Activated CD8-positive, alpha-beta memory T cell treated with anti-CD3 and anti-CD28 coated beads, Interleukin-2, amount 50 U/mL, for 48 hours (primary cell): ENCODE data around the gene OPCML.

Source experiments
- DNase-seq: peaks from one replicate; pipeline ENCODE4 v3.0.0-alpha.2; 2020

OPCML gene

DNA sequence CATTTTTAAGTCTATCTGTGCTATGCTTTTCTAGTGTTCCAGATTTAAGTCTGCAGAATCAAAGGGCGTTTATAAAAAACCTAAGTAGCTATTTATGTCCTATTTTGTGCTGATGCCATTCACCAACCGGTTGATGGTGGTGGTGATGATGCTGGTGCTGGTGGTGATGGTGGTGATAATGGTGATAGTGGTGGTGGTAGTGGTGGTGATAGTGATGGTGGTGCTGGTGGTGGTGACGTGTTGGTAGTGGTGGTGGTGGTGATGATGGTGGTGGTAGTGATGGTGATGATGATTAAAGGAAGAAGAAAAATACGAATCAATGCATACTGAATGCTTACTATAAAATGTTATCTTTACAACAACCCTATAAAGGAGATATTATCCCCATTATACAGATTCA is 178.2 kb downstream of the OPCML start:
- DNase-seq = no peak

DNA sequence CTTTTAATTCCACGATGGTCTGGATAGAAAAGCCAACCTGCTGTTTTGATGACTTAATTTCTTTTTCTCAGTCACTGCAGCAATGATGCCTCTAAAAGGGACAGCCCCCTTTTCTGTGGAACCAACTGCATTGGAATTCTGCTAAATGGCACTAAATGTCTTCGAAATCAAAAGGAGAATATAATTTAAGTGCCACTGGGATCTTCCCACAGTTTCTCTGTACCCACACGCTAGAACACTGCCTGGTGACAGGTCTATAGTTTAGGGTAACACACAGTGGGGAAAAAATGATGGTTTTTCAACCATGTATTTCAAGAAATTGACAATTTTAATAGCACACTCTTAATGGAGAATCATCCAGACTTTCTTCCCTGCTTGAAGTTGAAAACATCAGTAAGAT is 182.3 kb downstream of the OPCML start:
- no peak for DNase-seq

DNA sequence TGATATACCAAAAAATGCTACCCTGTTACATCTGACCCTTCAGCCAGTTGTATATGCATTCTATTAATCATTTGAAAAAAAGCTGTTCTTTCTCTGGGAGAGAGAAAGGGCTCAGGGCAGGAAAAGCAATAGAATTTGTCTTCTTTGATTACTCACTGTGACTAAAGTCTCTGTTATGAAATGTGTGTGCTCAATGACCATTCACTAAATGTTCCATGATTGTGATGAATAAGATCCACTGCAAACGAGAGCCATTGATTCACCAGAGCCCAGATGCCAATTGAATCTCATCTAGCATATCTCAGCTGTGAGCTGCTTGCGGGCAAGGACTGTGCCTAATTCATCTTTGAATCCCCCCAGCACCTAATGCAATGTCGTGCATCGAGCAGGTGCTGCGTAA is 184.3 kb downstream of the OPCML start:
- no peak for DNase-seq

DNA sequence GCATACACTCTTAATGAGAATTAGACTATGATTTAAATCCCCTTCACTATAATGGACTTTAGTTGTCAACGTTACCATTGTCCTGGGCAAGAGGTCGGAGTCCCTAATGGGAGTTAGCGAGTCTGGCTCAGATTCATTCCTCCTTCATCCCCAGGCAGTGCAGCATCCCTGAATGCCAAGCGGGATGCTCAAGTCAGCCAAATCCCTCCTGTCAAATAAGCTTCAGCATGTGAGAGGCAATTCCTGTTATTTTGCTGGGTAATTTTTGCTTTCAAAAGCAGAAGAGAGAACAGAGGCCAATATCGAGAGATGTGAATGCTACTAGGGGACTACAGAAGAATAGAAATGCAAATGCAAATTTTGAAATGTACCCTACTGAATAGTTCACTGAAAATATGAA is 186.2 kb downstream of the OPCML start:
- DNase-seq = no peak

DNA sequence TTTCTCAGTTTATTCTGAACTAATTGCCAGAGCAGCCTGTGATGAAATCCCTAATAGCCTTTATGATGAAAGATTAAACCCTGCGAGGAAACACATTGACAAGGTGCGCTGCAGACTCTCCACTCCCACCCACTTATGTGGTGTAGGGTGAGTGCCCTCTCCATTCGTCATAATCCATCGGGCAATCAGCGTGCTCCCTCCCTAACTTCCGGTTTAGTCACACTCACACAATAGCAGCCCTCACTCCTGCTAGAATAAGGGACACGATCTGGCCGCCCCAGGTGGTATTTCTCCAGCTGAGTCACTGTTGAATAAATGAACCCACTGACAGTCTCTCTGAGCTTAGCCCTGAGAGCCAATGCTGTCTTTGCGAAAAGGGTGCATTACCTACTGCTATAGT is 188.3 kb downstream of the OPCML start:
- DNase-seq = no peak

DNA sequence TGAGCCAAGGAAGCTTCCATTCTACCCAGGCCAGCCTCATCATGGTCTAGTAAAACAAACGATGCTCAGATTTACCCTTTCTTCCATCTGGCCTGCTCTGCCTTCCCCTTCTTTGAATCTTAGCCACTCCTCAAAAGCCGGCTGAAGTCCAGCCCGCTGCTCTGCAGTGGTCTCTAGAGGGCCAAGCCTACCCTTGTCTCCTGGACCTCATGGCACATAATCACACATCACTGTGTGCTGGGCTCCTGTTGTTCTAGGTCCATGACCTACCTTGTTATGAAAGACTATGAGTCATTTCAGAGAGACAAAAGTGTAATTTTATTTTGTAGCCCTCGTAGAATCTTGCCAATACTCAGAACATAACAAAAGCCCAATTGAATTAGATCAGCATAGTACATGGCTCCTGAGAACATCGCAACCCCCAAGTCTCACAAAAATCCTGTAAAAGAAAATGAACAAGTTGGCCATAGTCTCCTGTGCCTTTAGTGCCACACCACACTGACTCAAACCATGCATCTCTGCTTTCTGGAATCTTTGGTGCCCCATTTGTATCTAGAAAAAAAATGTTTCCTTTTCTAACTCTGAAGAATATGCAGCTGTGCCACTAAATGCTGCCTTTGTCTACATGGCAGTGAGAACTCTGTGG is 192.7 kb downstream of the OPCML start:
- no peak for DNase-seq

DNA sequence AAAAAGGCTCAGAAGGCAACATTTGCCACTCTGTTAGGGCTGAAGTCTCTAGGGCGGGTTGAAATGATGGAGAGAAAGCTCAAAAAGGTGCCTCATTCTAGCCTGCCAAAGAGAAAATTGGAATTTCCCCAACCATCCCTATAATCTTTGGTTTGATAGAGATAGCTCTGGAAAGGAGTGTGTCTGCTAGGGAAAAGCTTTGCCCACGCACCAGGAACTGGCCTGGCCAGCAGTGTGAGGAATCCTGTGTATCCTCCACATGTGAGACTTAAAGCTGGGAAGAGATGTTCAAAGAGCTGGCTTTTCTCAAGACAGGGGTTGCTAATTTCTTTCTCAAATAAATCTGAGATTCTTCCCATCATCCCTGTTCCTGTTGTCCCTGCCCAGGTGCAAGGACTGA is 193.7 kb downstream of the OPCML start:
- DNase-seq = no peak

DNA sequence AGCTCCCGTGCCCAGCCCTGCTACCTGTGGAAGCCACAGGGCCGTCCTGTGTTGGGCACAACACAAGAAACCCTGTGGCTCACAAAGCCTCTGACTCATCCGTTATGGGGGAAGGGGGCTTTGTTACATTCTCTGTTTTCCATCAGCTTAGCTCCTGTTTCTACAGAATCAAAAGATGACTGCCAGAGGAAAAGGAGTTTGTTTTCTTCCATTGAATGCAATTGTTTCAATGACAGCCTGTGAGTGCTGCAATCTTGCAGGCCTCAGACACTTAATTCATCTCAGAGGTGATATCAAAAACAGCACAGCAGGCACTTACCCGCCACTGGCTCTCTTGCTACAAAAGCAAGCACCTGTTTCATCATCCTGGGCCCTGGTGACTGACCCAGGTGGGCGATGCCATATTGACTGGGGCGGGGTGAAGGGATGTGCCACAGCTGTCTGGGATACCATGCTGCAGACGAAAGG is 194.3 kb downstream of the OPCML start:
- DNase-seq = no peak

DNA sequence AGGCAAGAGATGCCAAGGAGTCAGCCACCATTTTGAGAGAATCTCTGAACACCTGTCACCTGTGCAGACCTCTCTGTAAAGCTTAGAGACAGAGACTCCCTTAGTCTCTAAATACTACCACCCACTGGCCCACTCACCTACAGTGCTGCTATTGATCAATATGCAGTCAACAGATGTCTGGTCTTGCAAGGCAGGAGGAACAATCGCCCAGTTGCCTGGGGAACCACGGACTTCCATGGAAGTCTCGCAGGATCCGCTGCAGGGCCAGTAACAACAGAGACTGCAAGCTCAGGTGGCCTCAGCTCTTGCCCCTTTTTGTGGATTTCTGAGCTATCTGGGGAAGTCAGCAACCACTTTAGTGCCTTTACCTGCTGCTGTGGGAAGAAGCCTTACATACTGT is 195.1 kb downstream of the OPCML start:
- DNase-seq = no peak

DNA sequence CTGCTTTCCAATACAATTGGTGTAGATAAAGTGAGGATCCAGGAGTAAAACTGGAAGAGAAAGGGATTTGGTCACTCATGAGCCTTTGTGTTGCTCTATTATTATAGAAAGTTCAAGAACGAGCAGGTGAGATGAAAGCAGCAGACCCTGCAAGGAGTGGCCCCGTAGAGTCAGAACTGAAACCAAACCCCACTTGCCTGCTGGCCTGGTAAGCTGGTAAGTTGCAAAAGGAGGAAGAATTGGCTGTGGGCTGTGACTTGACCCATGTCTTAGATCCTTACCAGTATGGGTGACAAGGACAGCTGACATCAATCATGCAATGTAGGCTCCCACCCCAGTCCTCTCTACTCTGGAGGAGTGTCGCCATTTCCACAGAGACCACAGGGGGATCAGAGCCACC is 201.3 kb downstream of the OPCML start:
- no peak for DNase-seq

DNA sequence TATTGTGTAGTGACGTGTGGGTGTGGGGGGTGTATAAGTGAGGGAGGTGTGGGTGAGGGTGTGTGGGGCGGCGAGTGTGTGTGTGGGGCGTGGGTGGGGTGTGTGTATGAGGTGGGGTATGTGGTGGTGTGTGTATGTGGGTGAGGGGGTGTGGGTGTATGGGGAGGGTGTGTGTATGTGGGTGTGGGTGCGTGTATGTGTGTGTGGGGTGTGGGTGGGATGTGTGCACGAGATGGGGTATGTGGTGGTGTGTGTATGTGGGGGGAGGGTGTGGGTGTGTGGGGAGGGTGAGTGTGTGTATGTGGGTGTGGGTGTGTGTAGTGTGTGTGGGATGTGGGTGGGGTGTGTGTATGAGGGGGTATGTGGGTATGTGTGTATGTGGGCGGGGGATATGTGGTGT is 205.5 kb downstream of the OPCML start:
- DNase-seq = no peak

DNA sequence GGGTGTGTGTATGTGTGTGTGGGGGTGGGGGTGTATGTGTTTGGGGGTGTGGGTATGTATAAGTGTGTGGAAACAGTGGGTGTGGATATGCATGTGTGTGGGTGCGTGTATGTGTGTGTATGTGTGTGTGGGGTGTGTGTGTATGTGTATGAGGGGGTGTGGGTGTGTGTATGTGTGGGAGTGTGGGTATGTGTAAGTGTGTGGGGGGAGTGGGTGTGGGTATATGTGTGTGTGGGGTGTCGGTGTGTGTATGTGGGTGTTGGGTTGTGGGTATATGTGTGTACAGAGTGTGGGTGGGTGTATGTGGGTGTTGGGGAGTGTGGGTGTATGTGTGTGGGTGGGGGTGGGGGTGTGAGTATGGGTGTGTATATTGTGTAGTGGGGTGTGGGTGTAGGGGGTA is 206.0 kb downstream of the OPCML start:
- DNase-seq = no peak

DNA sequence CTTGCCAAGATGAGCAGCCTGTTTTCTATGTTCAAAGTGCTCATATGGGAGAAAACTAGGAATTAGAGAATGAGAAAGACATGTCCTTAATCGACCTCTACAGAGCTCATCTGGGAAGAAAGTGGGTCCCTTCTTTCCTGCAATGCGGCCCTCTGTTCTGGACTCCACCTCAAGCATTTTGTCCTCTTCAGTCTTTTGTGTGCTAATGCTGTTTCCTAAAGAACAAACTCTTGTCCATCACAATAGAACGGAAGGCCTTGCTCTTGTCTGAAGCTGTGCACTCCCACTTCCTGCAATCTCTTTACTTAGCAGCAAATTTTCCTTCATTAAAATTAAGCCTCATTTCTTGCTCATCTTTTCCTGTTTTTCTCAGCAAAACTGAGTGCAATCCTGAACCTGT is 206.6 kb downstream of the OPCML start:
- DNase-seq = no peak

DNA sequence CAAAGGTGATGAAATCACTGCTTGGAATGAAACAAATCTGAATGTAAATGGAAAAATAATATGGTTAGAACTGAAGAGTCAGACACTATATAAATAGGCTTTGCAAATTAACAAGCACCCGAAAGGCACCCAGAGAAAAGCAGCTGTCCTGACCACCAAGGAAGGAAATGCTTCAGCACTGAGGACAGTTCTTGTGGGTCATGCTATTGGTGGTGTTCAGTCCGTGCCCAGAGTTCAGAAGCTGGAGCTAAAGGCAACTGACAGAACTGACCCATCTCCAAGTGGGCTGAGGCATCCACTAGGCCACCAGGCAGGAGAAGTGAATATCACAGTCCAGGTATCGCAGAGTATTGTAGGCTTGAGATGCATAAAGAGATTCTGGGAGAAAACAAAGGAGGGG is 208.9 kb downstream of the OPCML start:
- DNase-seq = no peak

DNA sequence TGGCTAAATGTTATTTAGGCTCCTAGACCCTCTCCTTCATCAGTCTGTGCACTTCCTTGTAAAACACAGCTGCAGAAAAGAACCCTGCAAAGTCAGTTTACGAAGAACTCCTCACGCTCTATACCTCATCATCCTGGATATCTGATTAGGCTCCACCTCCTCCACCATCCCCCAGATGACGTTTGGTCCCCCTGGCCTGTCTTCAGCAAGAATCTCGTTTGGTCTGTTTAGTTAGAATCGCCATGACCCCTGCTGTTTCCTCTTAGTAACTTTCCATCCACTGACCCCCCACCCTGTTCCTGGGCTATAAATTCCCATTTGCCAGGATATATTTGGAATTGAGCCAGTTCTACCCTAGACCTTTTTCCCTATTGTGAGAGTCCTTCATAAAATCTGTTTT is 214.1 kb downstream of the OPCML start:
- DNase-seq = no peak

DNA sequence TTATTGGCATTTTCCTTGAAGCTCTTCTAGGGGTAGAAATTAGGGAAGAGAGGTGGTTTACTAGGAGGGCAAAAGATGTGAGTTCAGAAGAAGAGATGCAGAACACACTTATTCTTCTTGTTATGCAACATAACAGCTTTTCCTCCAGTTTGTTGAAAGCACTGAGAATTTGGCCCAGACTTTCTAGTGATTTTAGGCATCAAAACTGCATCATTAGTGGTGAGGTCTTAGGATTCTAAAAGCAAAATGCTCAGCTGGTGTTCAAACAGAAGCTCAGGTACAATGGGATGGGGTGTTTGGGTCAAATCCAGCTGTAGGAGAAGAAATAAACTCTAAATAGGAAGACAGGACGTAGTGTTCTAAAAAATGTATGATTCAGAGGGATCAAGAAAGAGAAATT is 221.1 kb downstream of the OPCML start:
- DNase-seq = no peak

DNA sequence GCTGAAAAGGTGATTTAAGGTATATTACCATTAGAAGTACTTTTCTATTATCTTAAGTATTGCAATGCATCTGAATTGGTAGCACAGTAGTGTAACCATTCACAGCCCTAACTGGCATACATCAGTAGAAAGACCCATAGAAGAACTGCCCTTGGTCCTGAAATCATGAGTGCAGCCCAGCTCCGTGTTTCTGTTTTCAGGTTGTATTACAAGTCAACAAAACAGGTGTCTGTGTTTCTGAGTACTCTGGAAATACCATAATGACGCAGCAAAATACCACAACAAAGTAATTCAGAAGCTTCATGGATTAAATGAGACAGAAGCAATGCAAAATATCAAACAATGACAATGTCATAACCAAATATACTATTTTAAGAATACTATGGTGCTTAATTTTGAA is 226.3 kb downstream of the OPCML start:
- DNase-seq = no peak

DNA sequence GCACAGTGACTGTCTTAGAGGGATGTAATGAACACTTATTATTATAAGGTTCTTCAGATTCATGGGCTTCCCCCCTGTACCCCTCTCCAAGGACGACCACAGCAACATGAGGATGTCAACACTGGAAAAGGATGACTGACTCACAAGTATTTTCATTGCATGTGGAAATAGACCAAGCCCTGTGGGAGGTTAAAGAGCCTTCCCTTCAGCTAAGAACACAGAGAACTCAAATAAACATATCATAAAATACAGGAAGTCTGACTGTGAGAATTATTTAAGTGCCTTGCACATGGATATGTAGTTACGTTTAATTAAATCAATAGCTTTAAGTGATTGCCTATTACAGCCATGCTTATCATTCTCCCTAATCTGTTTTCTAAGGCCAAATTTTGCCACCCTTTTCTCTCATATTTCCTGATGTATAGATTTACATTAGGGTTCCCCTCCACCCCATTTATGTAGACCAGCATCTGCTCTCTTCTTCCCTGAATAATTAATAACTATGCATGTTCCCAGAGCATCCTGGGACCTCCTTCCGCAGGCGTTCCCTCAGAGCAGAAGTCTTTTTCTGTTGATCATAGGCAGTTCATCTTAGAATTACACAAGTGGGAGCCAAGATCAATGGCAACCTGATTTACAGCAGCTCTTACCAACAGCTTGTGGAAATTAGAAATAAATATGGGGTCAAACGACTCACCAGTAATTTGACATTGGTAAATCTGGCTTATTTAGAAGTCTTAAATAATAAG is 226.9 kb downstream of the OPCML start:
- no peak for DNase-seq

DNA sequence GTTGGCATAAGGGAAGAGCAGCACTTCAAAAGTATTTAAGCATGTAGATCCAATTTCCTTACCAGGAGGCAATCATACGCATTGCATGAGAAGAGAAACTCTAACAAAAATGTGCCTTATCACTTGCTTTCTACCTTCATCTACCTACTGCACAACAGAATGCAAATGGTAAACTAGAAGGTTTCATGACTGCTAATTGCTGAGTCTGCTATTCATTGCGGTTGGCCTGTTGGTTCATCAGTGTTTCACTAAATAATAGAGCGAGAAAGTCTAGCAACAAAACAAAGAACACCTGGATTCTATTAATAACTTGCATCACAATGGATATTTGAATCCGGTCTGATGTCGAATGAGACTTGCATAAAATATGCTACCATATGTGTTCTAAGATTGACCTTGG is 229.0 kb downstream of the OPCML start:
- DNase-seq = no peak

DNA sequence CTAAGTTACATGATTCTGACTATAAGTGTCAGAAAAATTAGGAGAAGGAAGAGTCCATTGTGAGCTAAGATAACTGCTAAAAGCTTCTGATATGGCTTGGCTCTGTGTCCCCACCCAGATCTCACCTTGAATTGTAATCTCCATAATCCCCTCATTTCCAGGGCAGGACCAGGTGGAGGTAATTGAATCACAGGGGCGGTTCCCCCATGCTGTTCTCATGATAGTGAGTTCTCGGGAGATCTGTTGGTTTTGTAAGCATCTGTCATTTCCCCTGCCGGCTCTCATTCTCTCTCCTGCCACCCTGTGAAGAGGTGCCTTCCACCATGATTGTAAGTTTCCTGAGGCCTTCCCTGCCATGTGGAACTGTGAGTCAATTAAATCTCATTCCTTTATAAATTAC is 230.2 kb downstream of the OPCML start:
- no peak for DNase-seq

DNA sequence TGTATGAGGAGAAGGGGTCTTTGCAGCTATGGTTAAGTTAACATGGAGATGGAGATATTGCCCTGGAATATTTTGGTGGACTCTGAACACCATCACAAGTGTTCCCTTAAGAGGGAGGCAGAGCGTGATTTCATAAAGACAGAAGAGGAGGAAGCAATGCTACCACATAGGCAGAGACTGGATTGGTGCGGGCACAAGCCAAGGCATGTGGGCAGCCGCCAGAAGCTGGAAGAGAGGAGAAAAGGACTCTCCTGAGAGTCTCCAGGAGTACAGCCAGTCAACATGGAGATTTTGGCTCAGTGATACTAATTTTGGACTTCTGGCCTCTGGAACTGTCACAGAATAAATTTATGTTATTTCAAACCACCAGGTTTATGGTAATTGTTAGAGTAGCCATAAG is 231.6 kb downstream of the OPCML start:
- no peak for DNase-seq

DNA sequence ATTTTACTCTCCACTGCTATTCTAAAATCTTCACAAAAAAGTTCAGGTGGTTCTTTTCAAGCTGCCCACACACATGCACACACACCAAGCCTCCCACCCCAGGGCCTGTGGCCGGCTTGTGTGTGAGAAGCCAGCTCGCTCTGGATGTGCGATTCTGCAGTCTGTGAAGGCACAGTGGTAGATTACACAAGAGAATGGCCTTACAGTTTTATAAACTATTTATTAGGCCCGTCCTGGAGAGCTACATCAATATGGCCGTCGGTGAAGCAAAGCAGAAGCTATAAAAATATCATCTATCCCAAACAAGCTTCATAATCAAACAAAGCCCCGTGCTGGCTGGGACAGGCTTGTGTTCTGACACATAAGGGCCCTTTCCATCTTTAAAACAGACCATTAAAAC is 240.5 kb downstream of the OPCML start:
- DNase-seq = no peak

DNA sequence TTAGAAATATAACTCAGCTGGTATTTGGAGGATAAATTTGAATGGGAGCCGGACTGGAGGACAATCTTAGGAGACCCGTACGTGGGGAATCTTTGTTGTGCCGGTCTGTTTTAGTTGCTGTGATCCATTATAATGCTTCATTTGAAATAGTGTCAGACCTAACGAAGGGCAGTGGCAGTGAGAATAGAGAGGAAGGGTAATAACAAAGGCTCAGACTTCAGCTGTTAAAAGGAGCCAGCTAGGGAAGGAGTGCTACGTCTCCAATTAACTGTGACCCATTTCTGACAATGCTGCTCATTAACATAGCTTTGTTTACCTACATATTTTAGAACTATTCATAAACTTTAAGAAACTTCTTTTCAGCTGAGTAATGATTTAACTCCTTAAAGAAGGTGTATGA is 246.9 kb downstream of the OPCML start:
- DNase-seq = no peak

DNA sequence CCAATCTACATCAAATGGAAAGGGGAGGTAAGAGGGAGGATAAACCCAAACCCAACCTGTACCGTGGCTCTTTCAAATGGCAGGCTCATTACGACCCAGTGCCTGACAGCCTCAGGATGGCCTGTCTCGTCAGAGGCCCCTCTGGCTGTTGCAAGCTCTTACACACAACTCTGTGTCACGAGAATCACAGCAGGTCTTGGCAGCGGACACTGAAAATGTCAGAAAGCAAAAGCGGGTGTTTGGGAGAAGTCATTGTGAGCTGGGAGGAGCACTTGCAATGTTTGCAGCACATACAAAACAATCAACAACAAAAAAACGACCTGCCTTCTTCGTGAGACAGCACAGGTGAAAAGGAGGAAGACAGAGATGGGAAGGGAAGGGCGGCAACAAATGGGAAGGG is 248.1 kb downstream of the OPCML start:
- DNase-seq = no peak

DNA sequence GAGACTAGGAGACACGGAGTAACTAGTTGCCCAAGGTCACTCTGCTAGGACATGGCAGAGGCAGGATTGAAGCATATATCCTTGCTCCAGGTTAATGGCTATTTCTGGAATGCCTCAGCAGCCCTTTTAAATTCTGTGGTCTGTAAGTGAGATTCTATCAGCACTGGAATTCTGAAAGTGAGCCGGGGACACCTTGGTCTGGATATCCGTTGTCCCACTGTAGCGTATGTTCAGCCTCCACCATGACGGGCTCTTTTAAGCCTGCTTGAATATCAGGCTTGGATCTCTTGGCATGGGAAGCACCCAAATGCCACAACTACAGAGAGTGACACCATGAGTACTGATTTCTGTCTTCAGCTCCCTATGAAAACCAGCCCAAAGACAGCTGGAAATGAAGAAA is 254.4 kb downstream of the OPCML start:
- no peak for DNase-seq
